H9 (cell line): Measurements from ENCODE around the gene LETM1. TPM values are rescaled to one million over a fixed set of nuclear protein-coding genes. Genes with fewer than 3 reads are reported as not detected.

Experiments
- DNase-seq: peaks from one replicate; pipeline ENCODE4 v3.0.0-alpha.2; 2017
- H2AFZ ChIP-seq: one replicate; pipeline ENCODE4 v1.6.1; 2013; ENCODE audit warnings: mild to moderate bottlenecking, low read length, control low read depth, moderate library complexity
- H2AK5ac ChIP-seq: 2 replicates; pipeline ENCODE4 v1.6.1; 2013; ENCODE audit warnings: low read length, control low read depth, mixed read lengths; ENCODE audit not compliant: insufficient read length
- H2BK120ac ChIP-seq: one replicate; pipeline ENCODE4 v1.6.1; 2013; ENCODE audit warnings: low read depth, mild to moderate bottlenecking, low read length, control low read depth, inconsistent platforms; ENCODE audit not compliant: poor library complexity, severe bottlenecking
- H2BK12ac ChIP-seq: 2 replicates; pipeline ENCODE4 v1.6.1; 2013; ENCODE audit warnings: low read length, control low read depth, mixed read lengths, low read depth; ENCODE audit not compliant: insufficient read length
- H2BK15ac ChIP-seq: 2 replicates; pipeline ENCODE4 v1.6.1; 2013; ENCODE audit warnings: low read depth, low read length, control low read depth
- H2BK20ac ChIP-seq: one replicate; pipeline ENCODE4 v1.6.1; 2013; ENCODE audit warnings: low read depth, mild to moderate bottlenecking, low read length, control low read depth, inconsistent platforms; ENCODE audit not compliant: poor library complexity, severe bottlenecking
- H2BK5ac ChIP-seq: 2 replicates; pipeline ENCODE4 v1.6.1; 2013; ENCODE audit warnings: low read length, control low read depth, mixed read lengths; ENCODE audit not compliant: insufficient read length
- H3K14ac ChIP-seq: 2 replicates; pipeline ENCODE4 v1.6.1; 2013; ENCODE audit warnings: low read length, control low read depth; ENCODE audit not compliant: insufficient read depth
- H3K18ac ChIP-seq: 2 replicates; pipeline ENCODE4 v1.6.1; 2013; ENCODE audit warnings: low read depth, mild to moderate bottlenecking, mixed read lengths, low read length, control low read depth; ENCODE audit not compliant: insufficient read length
- H3K23ac ChIP-seq: 2 replicates; pipeline ENCODE4 v1.6.1; 2013; ENCODE audit warnings: low read length, control low read depth, mixed read lengths, low read depth; ENCODE audit not compliant: insufficient read length
- H3K23me2 ChIP-seq: 2 replicates; pipeline ENCODE4 v1.6.1; 2013; ENCODE audit warnings: low read depth, mild to moderate bottlenecking, mixed read lengths, low read length, control low read depth; ENCODE audit not compliant: insufficient read length, poor library complexity, severe bottlenecking
- H3K27ac ChIP-seq: 2 replicates; pipeline ENCODE4 v1.5.1; 2013; ENCODE audit warnings: low read length, control low read depth, mixed read lengths, low read depth; ENCODE audit not compliant: insufficient read length
- H3K27me3 ChIP-seq: 2 replicates; pipeline ENCODE4 v1.6.1; 2013; ENCODE audit warnings: low read length, control low read depth, inconsistent platforms; ENCODE audit not compliant: insufficient read depth
- H3K4ac ChIP-seq: 2 replicates; pipeline ENCODE4 v1.6.1; 2013; ENCODE audit warnings: low read depth, mild to moderate bottlenecking, control low read depth, inconsistent platforms, low read length, moderate library complexity
- H3K4me1 ChIP-seq: 2 replicates; pipeline ENCODE4 v1.6.1; 2013; ENCODE audit warnings: low read length, control low read depth, inconsistent platforms; ENCODE audit not compliant: insufficient read depth
- H3K4me2 ChIP-seq: 2 replicates; pipeline ENCODE4 v1.6.1; 2013; ENCODE audit warnings: low read length, control low read depth, mixed read lengths; ENCODE audit not compliant: insufficient read length, insufficient read depth
- H3K56ac ChIP-seq: 2 replicates; pipeline ENCODE4 v1.6.1; 2013; ENCODE audit warnings: low read depth, mild to moderate bottlenecking, mixed read lengths, low read length, control low read depth; ENCODE audit not compliant: insufficient read length
- H3K79me1 ChIP-seq: 2 replicates; pipeline ENCODE4 v1.6.1; 2013; ENCODE audit warnings: low read depth, mild to moderate bottlenecking, moderate library complexity, low read length, control low read depth, inconsistent platforms; ENCODE audit not compliant: insufficient read depth, poor library complexity, severe bottlenecking
- H3K79me2 ChIP-seq: 2 replicates; pipeline ENCODE4 v1.6.1; 2013; ENCODE audit warnings: low read length, control low read depth, inconsistent platforms; ENCODE audit not compliant: insufficient read depth
- H3K9ac ChIP-seq: 2 replicates; pipeline ENCODE4 v1.6.1; 2013; ENCODE audit warnings: low read length, control low read depth, mixed read lengths; ENCODE audit not compliant: insufficient read length; ENCODE audit errors: extremely low read depth
- H3K9me3 ChIP-seq: one replicate; pipeline ENCODE4 v1.6.1; 2013; ENCODE audit warnings: low read depth, low read length, inconsistent platforms; ENCODE audit not compliant: control insufficient read depth
- H3T11ph ChIP-seq: one replicate; pipeline ENCODE4 v1.6.1; 2013; ENCODE audit warnings: mild to moderate bottlenecking, low read length, control low read depth, inconsistent platforms
- H4K20me1 ChIP-seq: one replicate; pipeline ENCODE4 v1.6.1; 2013; ENCODE audit not compliant: control insufficient read depth, insufficient read length, insufficient read depth
- H4K5ac ChIP-seq: 2 replicates; pipeline ENCODE4 v1.6.1; 2013; ENCODE audit warnings: low read depth, mild to moderate bottlenecking, mixed read lengths, low read length, control low read depth; ENCODE audit not compliant: insufficient read length
- H4K8ac ChIP-seq: replicated peaks from 2 replicates; pipeline ENCODE4 v1.6.1; 2013; ENCODE audit warnings: low read length, control low read depth, mixed read lengths, low read depth; ENCODE audit not compliant: insufficient read length
- H4K91ac ChIP-seq: 2 replicates; pipeline ENCODE4 v1.6.1; 2013; ENCODE audit warnings: low read depth, mild to moderate bottlenecking, moderate library complexity, mixed read lengths, low read length, control low read depth; ENCODE audit not compliant: insufficient read length
- H3K27ac Mint-ChIP-seq, 3 experiments: 2 replicates in 2 of 3; 3 replicates in 1 of 3; pipeline ENCODE4 v1.8.0; 2020 to 2021; ENCODE audit warnings: mixed read lengths in 3 of 3, mild to moderate bottlenecking in 1 of 3, moderate library complexity in 1 of 3
- H3K27me3 Mint-ChIP-seq: 2 replicates; pipeline ENCODE4 v1.8.0; 2021; ENCODE audit warnings: low read depth, mild to moderate bottlenecking, moderate library complexity, mixed read lengths
- H3K36me3 Mint-ChIP-seq, 3 experiments: 2 replicates in 2 of 3; 3 replicates in 1 of 3; pipeline ENCODE4 v1.8.0; 2020 to 2021; ENCODE audit warnings: low read depth in 3 of 3, mixed read lengths in 3 of 3; ENCODE audit not compliant: insufficient read depth in 1 of 3
- H3K4me1 Mint-ChIP-seq, 2 experiments: 2 replicates each; pipeline ENCODE4 v1.8.0; 2020; ENCODE audit warnings: mixed read lengths in 2 of 2
- H3K4me3 Mint-ChIP-seq, 2 experiments: 2 replicates in 1 of 2; 3 replicates in 1 of 2; pipeline ENCODE4 v1.8.0; 2020 to 2021; ENCODE audit warnings: mild to moderate bottlenecking in 2 of 2, mixed read lengths in 2 of 2, moderate library complexity in 1 of 2
- H3K9me3 Mint-ChIP-seq, 2 experiments: 2 replicates in 1 of 2; 3 replicates in 1 of 2; pipeline ENCODE4 v1.8.0; 2020; ENCODE audit warnings: mild to moderate bottlenecking in 2 of 2, mixed read lengths in 2 of 2, moderate library complexity in 1 of 2
- WGBS: extraction: QIAGEN DNeasy Blood & Tissue Kit; methylation state at CpG from one replicate; pipeline ENCODE4 v1.1.7; 2013; ENCODE audit warnings: missing lambda C conversion rate, low lambda C conversion rate, mixed read lengths; ENCODE audit not compliant: insufficient read length; ENCODE audit errors: extremely low coverage; 5-methylcytosine and 5-hydroxymethylcytosine counted together
- total RNA-seq: library from RNA; stranded (reverse); gene quantifications from 2 replicates; pipeline ENCODE4 v1.2.1, GENCODE V29; 2021
- TF ChIP-seq, protein P1 (sequence below): fragments of 200-600 bp; sonication (generic); conservative IDR thresholded peaks from 3 replicates; pipeline ENCODE4 v1.8.0; 2021; ENCODE audit warnings: antibody characterized with exemption, mild to moderate bottlenecking

The LETM1 gene
- total RNA-seq, 1 experiment from 2014 or later = 43.4 TPM

DNA sequence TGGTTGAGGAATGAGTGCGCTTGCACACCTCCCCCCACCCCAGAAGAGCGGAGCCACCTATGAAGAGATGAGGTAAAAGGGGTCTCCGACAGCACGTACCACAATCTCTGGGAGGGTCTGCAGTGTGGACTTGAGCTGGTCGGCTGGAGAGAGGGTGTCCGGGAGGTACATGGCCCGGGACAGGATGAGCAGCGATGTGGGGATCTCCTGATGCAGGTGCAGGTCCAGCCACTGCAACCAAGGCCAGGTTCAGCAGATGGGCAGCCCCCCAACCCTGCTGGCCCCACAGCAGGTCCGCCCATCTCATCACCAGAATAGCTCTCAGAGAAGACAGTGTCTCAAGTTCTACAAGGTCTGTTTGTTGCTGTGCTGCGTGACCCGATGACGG is 32.4 kb downstream of the LETM1 start:
- Histone ChIP-seq H3K79me1 (no peaks in the 10 kb centered on the region), H4K20me1 (no peaks in the 10 kb centered on the region), H3K18ac (no peak overlapping the region), H2BK5ac (no peak overlapping the region), H2AK5ac (no peak overlapping the region), H3K4me1 (no peaks in the 10 kb centered on the region), H2BK12ac (no peak overlapping the region), H3T11ph (no peak overlapping the region), H2BK120ac (no peak overlapping the region), H3K23ac (no peak overlapping the region), H3K4ac (no peak overlapping the region), H3K23me2 (no peaks in the 10 kb centered on the region), H2BK15ac (no peak overlapping the region), H2BK20ac (no peak overlapping the region), H3K79me2 (no peaks in the 10 kb centered on the region), H2AFZ (no peak overlapping the region), H3K4me2 (no peak overlapping the region), H4K8ac (no peak overlapping the region), H3K9me3 (no peaks in the 10 kb centered on the region), H3K14ac (no peak overlapping the region), H4K5ac (no peak overlapping the region), H3K9ac (no peak overlapping the region), H3K27me3 (no peaks in the 10 kb centered on the region), H3K56ac (no peak overlapping the region), H3K27ac (no peak overlapping the region), H4K91ac (no peak overlapping the region)
- TF ChIP-seq, protein P1, sequence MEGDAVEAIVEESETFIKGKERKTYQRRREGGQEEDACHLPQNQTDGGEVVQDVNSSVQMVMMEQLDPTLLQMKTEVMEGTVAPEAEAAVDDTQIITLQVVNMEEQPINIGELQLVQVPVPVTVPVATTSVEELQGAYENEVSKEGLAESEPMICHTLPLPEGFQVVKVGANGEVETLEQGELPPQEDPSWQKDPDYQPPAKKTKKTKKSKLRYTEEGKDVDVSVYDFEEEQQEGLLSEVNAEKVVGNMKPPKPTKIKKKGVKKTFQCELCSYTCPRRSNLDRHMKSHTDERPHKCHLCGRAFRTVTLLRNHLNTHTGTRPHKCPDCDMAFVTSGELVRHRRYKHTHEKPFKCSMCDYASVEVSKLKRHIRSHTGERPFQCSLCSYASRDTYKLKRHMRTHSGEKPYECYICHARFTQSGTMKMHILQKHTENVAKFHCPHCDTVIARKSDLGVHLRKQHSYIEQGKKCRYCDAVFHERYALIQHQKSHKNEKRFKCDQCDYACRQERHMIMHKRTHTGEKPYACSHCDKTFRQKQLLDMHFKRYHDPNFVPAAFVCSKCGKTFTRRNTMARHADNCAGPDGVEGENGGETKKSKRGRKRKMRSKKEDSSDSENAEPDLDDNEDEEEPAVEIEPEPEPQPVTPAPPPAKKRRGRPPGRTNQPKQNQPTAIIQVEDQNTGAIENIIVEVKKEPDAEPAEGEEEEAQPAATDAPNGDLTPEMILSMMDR = no peak
- H3K27me3 Mint-ChIP-seq = no peaks in the 10 kb centered on the region; the same call in 1 of the 2 replicates
- H3K4me3 Mint-ChIP-seq = no peak overlapping the region
- H3K27ac Mint-ChIP-seq = no peak overlapping the region
- H3K9me3 Mint-ChIP-seq = no peaks in the 10 kb centered on the region
- no peak for DNase-seq
- WGBS = no CpG with 5 or more reads among the region's 12 CpGs
- no peaks in the 10 kb centered on the region for H3K4me1 Mint-ChIP-seq
- peaks cover 25 to 67% (median 57%) of the 10 kb centered on the region in 3 experiments; a peak in 6 of 7 replicates for H3K36me3 Mint-ChIP-seq
